SK-N-MC (cell line): ENCODE data around the gene CT47C1.
"Not testable (repeated sequence)": the region's sequence is repeated elsewhere in the genome, so short reads cannot be mapped to it uniquely, and the experiment has no call there.

Experiments
- EZH2 ChIP-seq: fragments of 200-600 bp; sonication (generic); IDR thresholded peaks from one replicate; pipeline ENCODE4 v1.6.1; 2017; ENCODE audit warnings: antibody characterized with exemption
- POLR2AphosphoS5 ChIP-seq: IDR thresholded peaks from 2 replicates; pipeline ENCODE4 v1.6.1; 2012; ENCODE audit warnings: mild to moderate bottlenecking, low read depth, low read length, borderline replicate concordance

DNA sequence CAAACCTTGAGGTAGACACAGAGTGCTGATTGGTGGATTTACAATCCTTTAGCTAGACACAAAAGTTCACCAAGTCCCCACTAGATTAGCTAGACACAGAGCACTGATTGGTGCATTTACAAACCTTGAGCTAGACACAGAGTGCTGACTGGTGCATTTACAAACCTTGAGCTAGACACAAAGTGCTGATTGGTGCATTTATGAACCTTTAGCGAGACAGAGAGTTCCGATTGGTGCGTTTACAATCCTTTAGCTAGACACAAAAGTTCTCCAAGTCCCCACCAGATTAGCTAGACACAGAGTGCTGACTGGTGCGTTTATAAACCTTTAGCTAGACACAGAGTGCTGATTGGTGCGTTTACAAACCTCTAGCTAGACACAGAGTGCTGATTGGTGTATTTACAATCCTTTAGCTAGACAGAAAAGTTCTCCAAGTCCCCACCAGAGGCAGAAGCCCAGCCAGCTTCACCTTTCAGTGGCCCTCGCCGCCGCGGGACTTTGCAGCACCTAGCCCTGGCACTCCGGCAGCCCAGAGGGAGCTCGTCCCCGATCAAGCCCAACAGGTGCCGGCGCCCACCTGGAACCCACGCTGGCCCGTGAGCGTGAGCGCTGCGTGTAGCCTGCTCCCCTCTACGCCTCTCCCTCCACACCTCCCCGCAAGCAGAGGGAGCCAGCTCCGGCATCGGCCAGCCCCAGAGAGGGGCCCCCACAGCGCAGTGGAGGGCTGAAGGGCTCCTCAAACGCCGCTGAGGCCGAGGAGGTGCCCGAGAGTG is 44.6 kb upstream of the CT47C1 start:
- TF ChIP-seq POLR2AphosphoS5, EZH2: not testable (repeated sequence)
